Trophoblast cell (in vitro differentiated cells and primary cell): ENCODE measurements around the gene CALML5.

Experiments used
- DNase-seq, 2 donors: peaks; one replicate each; pipeline ENCODE4 v3.0.0-alpha.2; 2016
- H2AFZ ChIP-seq: 2 replicates; pipeline ENCODE4 v1.6.1; 2013; ENCODE audit warnings: low read length, moderate library complexity, mild to moderate bottlenecking; ENCODE audit not compliant: insufficient read depth, poor library complexity
- H2AK5ac ChIP-seq: 2 replicates; pipeline ENCODE4 v1.6.1; 2013; ENCODE audit warnings: mild to moderate bottlenecking, low read length
- H2BK120ac ChIP-seq: 2 replicates; pipeline ENCODE4 v1.6.1; 2013; ENCODE audit warnings: low read length, mild to moderate bottlenecking, moderate library complexity; ENCODE audit not compliant: insufficient read depth, poor library complexity
- H2BK12ac ChIP-seq: 2 replicates; pipeline ENCODE4 v1.6.1; 2013; ENCODE audit warnings: mild to moderate bottlenecking, low read length, moderate library complexity
- H2BK5ac ChIP-seq: 2 replicates; pipeline ENCODE4 v1.6.1; 2013; ENCODE audit warnings: low read length, low read depth, moderate library complexity, mild to moderate bottlenecking; ENCODE audit not compliant: poor library complexity
- H3K14ac ChIP-seq: 2 replicates; pipeline ENCODE4 v1.6.1; 2013; ENCODE audit warnings: mild to moderate bottlenecking, low read length
- H3K18ac ChIP-seq: 2 replicates; pipeline ENCODE4 v1.6.1; 2013; ENCODE audit warnings: mild to moderate bottlenecking, low read length
- H3K23ac ChIP-seq: 2 replicates; pipeline ENCODE4 v1.6.1; 2013; ENCODE audit warnings: low read length
- H3K27ac ChIP-seq: 2 replicates; pipeline ENCODE4 v1.5.1; 2013; ENCODE audit warnings: low read depth, mild to moderate bottlenecking, inconsistent platforms, low read length, moderate library complexity
- H3K27me3 ChIP-seq: 2 replicates; pipeline ENCODE4 v1.6.1; 2013; ENCODE audit warnings: inconsistent platforms, mild to moderate bottlenecking, low read length, moderate library complexity; ENCODE audit not compliant: insufficient read depth
- H3K36me3 ChIP-seq, 2 experiments: 1 replicate in 1 of 2; 2 replicates in 1 of 2; pipeline ENCODE4 v1.6.1; 2013; ENCODE audit warnings: low read length in 2 of 2, mild to moderate bottlenecking in 2 of 2, moderate library complexity in 1 of 2; ENCODE audit not compliant: insufficient read depth in 2 of 2, control insufficient read depth in 1 of 2
- H3K4ac ChIP-seq: 2 replicates; pipeline ENCODE4 v1.6.1; 2013; ENCODE audit warnings: low read depth, mild to moderate bottlenecking, low read length, moderate library complexity
- H3K4me1 ChIP-seq, 2 experiments: 1 replicate in 1 of 2; 2 replicates in 1 of 2; pipeline ENCODE4 v1.6.1; 2013; ENCODE audit warnings: low read length in 2 of 2, mild to moderate bottlenecking in 2 of 2, moderate library complexity in 1 of 2; ENCODE audit not compliant: insufficient read depth in 2 of 2, control insufficient read depth in 1 of 2
- H3K4me2 ChIP-seq: 2 replicates; pipeline ENCODE4 v1.6.1; 2013; ENCODE audit warnings: inconsistent platforms, mild to moderate bottlenecking, low read length, moderate library complexity
- H3K4me3 ChIP-seq: 2 replicates; pipeline ENCODE4 v1.5.1; 2013; ENCODE audit warnings: mild to moderate bottlenecking, low read depth, low read length, inconsistent platforms
- H3K79me1 ChIP-seq: one replicate; pipeline ENCODE4 v1.6.1; 2013; ENCODE audit warnings: low read length
- H3K79me2 ChIP-seq: 2 replicates; pipeline ENCODE4 v1.6.1; 2013; ENCODE audit warnings: low read length, mild to moderate bottlenecking; ENCODE audit not compliant: control insufficient read depth, insufficient read depth, poor library complexity
- H3K9ac ChIP-seq: 2 replicates; pipeline ENCODE4 v1.6.1; 2013; ENCODE audit warnings: mild to moderate bottlenecking, low read length
- H3K9me3 ChIP-seq: 2 replicates; pipeline ENCODE4 v1.6.1; 2013; ENCODE audit warnings: low read depth, mild to moderate bottlenecking, control low read depth, inconsistent platforms, low read length; ENCODE audit not compliant: insufficient read depth
- H4K12ac ChIP-seq: 2 replicates; pipeline ENCODE4 v1.6.1; 2013; ENCODE audit warnings: low read depth, mild to moderate bottlenecking, low read length, moderate library complexity
- H4K8ac ChIP-seq: 2 replicates; pipeline ENCODE4 v1.6.1; 2013; ENCODE audit warnings: low read depth, mild to moderate bottlenecking, low read length, moderate library complexity
- H4K91ac ChIP-seq: one replicate; pipeline ENCODE4 v1.6.1; 2013; ENCODE audit warnings: low read depth, mild to moderate bottlenecking, low read length, moderate library complexity
- WGBS: extraction: QIAGEN DNeasy Blood & Tissue Kit; methylation state at CpG from one replicate; pipeline ENCODE4 v1.1.7; 2013; ENCODE audit warnings: missing lambda C conversion rate; ENCODE audit not compliant: insufficient read length, insufficient coverage; ENCODE audit errors: extremely low coverage; 5-methylcytosine and 5-hydroxymethylcytosine counted together

Gene CALML5

DNA sequence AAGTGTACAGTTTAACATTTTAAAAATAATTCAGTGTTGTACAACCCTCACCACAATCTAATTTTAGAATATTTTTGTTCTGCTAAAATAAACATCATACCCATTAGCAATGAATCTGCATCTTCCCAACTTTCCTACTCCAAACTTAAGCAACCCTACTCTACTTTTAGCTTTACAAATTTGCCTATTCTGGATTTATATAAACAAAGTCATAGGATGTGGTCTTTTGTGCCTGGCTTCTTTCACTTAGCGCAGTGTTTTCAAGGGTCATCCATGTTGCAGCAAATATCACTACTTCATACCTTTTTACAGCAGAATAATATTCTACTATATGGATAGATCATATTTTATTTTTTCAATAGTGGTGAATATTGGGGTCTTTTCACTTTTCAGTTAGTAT is 44.3 kb upstream of the CALML5 start:
- Histone ChIP-seq H3K23ac (no peak overlapping the region), H3K4me3 (no peak overlapping the region), H2BK120ac (no peak overlapping the region), H3K79me1 (peaks cover 66% of the 10 kb centered on the region), H3K4me2 (no peak overlapping the region), H3K27ac (no peak overlapping the region), H4K91ac (no peak overlapping the region), H3K36me3 (peaks cover 0 to 2% of the 10 kb centered on the region in 2 experiments), H4K8ac (no peak overlapping the region), H4K12ac (no peak overlapping the region), H2AK5ac (no peak overlapping the region), H3K18ac (no peak overlapping the region), H3K4ac (no peak overlapping the region), H3K4me1 (peaks cover 39 to 57% of the 10 kb centered on the region in 2 experiments), H2BK5ac (no peak overlapping the region), H2BK12ac (no peak overlapping the region), H3K14ac (no peak overlapping the region), H3K27me3 (no peaks in the 10 kb centered on the region), H2AFZ (no peak overlapping the region), H3K9me3 (no peaks in the 10 kb centered on the region), H3K79me2 (peaks cover 24% of the 10 kb centered on the region), H3K9ac (no peak overlapping the region)
- no CpG with 5 or more reads among the region's 1 CpG for WGBS
- no peak for DNase-seq

DNA sequence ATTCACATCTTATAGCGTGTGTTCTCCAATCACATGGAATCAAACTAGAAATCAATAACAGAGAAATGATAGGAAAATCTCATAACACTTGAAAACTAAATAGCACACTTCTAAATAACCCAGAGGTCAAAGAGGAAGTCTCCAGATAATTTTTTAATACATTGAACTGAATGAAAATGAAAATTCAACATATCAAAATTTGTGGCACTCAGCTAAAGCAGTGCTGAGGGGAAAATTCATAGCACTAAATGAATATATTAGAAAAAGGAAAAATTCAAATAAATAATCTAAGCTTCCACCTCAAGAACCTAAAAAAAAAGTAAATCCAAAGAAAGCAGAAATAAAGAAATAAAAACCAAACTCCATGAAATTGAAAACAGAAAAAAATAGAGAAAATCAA is 42.7 kb upstream of the CALML5 start:
- Histone ChIP-seq H3K18ac (no peak overlapping the region), H3K14ac (no peak overlapping the region), H2BK5ac (no peak overlapping the region), H2BK12ac (no peak overlapping the region), H3K23ac (no peak overlapping the region), H3K4me2 (no peak overlapping the region), H3K79me1 (peaks cover 64% of the 10 kb centered on the region), H4K8ac (no peak overlapping the region), H3K4me3 (no peak overlapping the region), H3K36me3 (peaks cover 0 to 2% of the 10 kb centered on the region in 2 experiments), H4K12ac (no peak overlapping the region), H3K4me1 (peaks cover 29 to 52% of the 10 kb centered on the region in 2 experiments), H4K91ac (no peak overlapping the region), H3K79me2 (peaks cover 21% of the 10 kb centered on the region), H3K4ac (no peak overlapping the region), H3K27ac (no peak overlapping the region), H2BK120ac (no peak overlapping the region), H3K27me3 (no peaks in the 10 kb centered on the region), H3K9ac (no peak overlapping the region), H2AK5ac (no peak overlapping the region), H3K9me3 (no peaks in the 10 kb centered on the region), H2AFZ (no peak overlapping the region)
- DNase-seq = no peak
- WGBS = no CpG with 5 or more reads among the region's 1 CpG

DNA sequence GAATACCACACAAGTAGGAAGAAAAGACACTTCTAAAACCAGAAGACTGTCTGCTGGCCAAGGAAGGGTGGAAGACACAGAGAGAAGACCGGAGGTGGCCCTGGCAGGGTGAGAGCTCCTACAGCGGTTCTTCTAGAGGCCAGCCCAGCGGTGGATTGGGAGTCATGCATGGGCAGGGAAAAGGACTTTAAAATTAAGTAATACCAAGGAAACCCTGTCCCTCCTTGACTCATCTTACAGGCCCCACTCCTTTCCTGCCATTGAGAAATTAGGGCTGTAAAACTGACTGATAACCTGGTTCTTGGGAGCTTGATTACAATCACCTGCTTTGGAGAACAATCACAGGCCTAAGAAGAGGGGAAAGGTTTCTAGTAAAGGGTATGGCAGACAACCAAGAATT is 41.5 kb upstream of the CALML5 start:
- WGBS = no CpG with 5 or more reads among the region's 3 CpGs
- H3K4me2 ChIP-seq = no peak overlapping the region
- peak overlapping the region; percentile 95 for H4K91ac ChIP-seq
- H2BK120ac ChIP-seq = peak overlapping the region; percentile 96
- peaks cover 16% of the 10 kb centered on the region for H3K79me2 ChIP-seq
- H3K9me3 ChIP-seq = no peaks in the 10 kb centered on the region
- peak overlapping the region; percentile 61 for H3K4ac ChIP-seq
- H3K36me3 ChIP-seq = peaks cover 0 to 2% of the 10 kb centered on the region in 2 experiments
- H3K9ac ChIP-seq = no peak overlapping the region
- peak overlapping the region; percentile 78 for H3K27ac ChIP-seq
- H3K79me1 ChIP-seq = peaks cover 60% of the 10 kb centered on the region
- peaks cover 22 to 43% of the 10 kb centered on the region in 2 experiments for H3K4me1 ChIP-seq
- H4K8ac ChIP-seq = peak overlapping the region; percentile 59
- H3K27me3 ChIP-seq = no peaks in the 10 kb centered on the region
- no peak overlapping the region for H3K4me3 ChIP-seq
- peak overlapping the region; percentile 91 for H2BK5ac ChIP-seq
- H3K18ac ChIP-seq = peak overlapping the region; percentile 72
- H2BK12ac ChIP-seq = peak overlapping the region; percentile 99
- H3K14ac ChIP-seq = peak overlapping the region; percentile 92
- no peak overlapping the region for H4K12ac ChIP-seq
- no peak overlapping the region for H2AFZ ChIP-seq
- no peak for DNase-seq
- H3K23ac ChIP-seq = no peak overlapping the region
- H2AK5ac ChIP-seq = peak overlapping the region; percentile 91

DNA sequence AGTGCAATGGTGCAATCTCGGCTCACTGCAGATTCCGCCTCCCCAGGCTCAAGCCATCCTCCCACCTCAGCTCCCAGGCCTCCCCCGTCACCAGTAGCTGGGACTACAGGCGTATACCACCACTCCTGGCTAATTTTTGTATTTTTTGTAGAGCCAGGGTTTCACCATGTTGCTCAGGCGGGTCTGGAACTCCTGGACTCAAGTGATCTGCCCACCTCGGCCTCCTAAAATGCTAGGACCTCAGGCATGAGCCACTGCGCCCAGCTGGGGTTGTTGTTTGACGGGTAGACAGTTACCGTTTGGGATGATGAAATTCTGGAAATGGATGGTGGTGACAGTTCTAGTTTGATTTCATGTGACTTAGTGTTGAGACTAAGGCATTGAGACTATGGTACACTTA is 40.7 kb upstream of the CALML5 start:
- H4K8ac ChIP-seq = peak overlapping the region; percentile 90
- peaks cover 18 to 38% of the 10 kb centered on the region in 2 experiments for H3K4me1 ChIP-seq
- peak overlapping the region; percentile 95 for H2BK12ac ChIP-seq
- no peak overlapping the region for H4K12ac ChIP-seq
- H3K27ac ChIP-seq = peak overlapping the region; percentile 99
- no peak for DNase-seq
- peak overlapping the region; percentile 92 for H2AK5ac ChIP-seq
- no CpG with 5 or more reads among the region's 9 CpGs for WGBS
- H3K14ac ChIP-seq = peak overlapping the region; percentile 98
- H3K18ac ChIP-seq = peak overlapping the region; percentile 81
- no peak overlapping the region for H3K4me2 ChIP-seq
- no peak overlapping the region for H3K9ac ChIP-seq
- no peaks in the 10 kb centered on the region for H3K9me3 ChIP-seq
- H2BK5ac ChIP-seq = peak overlapping the region; percentile 99
- peak overlapping the region; percentile 66 for H3K4ac ChIP-seq
- peaks cover 0 to 2% of the 10 kb centered on the region in 2 experiments for H3K36me3 ChIP-seq
- no peaks in the 10 kb centered on the region for H3K27me3 ChIP-seq
- H3K23ac ChIP-seq = no peak overlapping the region
- H3K79me2 ChIP-seq = peaks cover 12% of the 10 kb centered on the region
- peaks cover 52% of the 10 kb centered on the region for H3K79me1 ChIP-seq
- no peak overlapping the region for H2AFZ ChIP-seq
- H3K4me3 ChIP-seq = no peak overlapping the region
- H2BK120ac ChIP-seq = peak overlapping the region; percentile 99
- peak overlapping the region; percentile 99 for H4K91ac ChIP-seq
